PC-9 (cell line): ENCODE results near the gene SFRP5. TPM values are rescaled to one million over a fixed set of nuclear protein-coding genes. Genes with fewer than 3 reads are reported as not detected.

ENCODE experiments used
- BruUV-seq: library from RNA; stranded (reverse); fragments of 400-500 nt; replicated peaks from 2 replicates; lab custom pipeline; 2021; lab: Mats Ljungman, UMichigan
- CTCF ChIA-PET: fragments of 300-600 bp; sonication (Branson Sonifier 250); formaldehyde crosslinking; loops from one replicate; lab custom pipeline; 2022; ENCODE audit warnings: antibody characterized with exemption; lab: Charles Lee
- POLR2A ChIA-PET: fragments of 300-600 bp; sonication (Branson Sonifier 250); formaldehyde crosslinking; loops from one replicate; lab custom pipeline; 2022; ENCODE audit warnings: antibody characterized with exemption; ENCODE audit not compliant: unreplicated experiment; lab: Charles Lee
- DNase-seq, 2 experiments: peaks; one replicate each; pipeline versions ENCODE4 v3.0.0 to v3.0.0-alpha.2; 2015 to 2022; ENCODE audit warnings: mixed read lengths in 1 of 2
- H2AFZ ChIP-seq: fragments of 200-600 bp; sonication (generic); 2 replicates; pipeline ENCODE4 v1.8.1; 2017; ENCODE audit warnings: antibody characterized with exemption
- H3F3A ChIP-seq: fragments of 200-600 bp; sonication (generic); 2 replicates; pipeline ENCODE4 v1.8.1; 2017; ENCODE audit warnings: antibody characterized with exemption, mild to moderate bottlenecking, low read depth; ENCODE audit not compliant: insufficient read depth
- H3K27ac ChIP-seq: fragments of 200-600 bp; sonication (generic); 2 replicates; pipeline ENCODE4 v1.6.1; 2016; ENCODE audit warnings: mixed run types
- H3K27me3 ChIP-seq: fragments of 200-600 bp; sonication (generic); 2 replicates; pipeline ENCODE4 v1.6.1; 2016; ENCODE audit warnings: low read depth, mixed run types; ENCODE audit not compliant: insufficient read depth
- H3K36me3 ChIP-seq: fragments of 200-600 bp; sonication (generic); 2 replicates; pipeline ENCODE4 v1.6.1; 2016; ENCODE audit warnings: low read depth, mixed run types
- H3K4me1 ChIP-seq: fragments of 200-600 bp; sonication (generic); replicated peaks from 2 replicates; pipeline ENCODE4 v1.6.1; 2016; ENCODE audit warnings: mixed run types; ENCODE audit not compliant: insufficient read depth
- H3K4me2 ChIP-seq: fragments of 200-600 bp; sonication (generic); 2 replicates; pipeline ENCODE4 v1.6.1; 2017; ENCODE audit warnings: mixed run types
- H3K4me3 ChIP-seq: fragments of 200-600 bp; sonication (generic); 2 replicates; pipeline ENCODE4 v1.6.1; 2016; ENCODE audit warnings: mixed run types
- H3K79me2 ChIP-seq: fragments of 200-600 bp; sonication (generic); 2 replicates; pipeline ENCODE4 v1.6.1; 2017; ENCODE audit warnings: low read depth, mixed run types
- H3K9me2 ChIP-seq: fragments of 200-600 bp; sonication (generic); 2 replicates; pipeline ENCODE4 v1.8.1; 2017; ENCODE audit warnings: mild to moderate bottlenecking; ENCODE audit not compliant: insufficient read depth
- H3K9me3 ChIP-seq: fragments of 200-600 bp; sonication (generic); 2 replicates; pipeline ENCODE4 v1.8.1; 2016; ENCODE audit warnings: low read depth; ENCODE audit not compliant: insufficient read depth
- H4K20me1 ChIP-seq: fragments of 200-600 bp; sonication (generic); 2 replicates; pipeline ENCODE4 v1.8.1; 2017; ENCODE audit not compliant: insufficient read depth
- CTCF ChIP-seq: fragments of 200-600 bp; sonication (generic); conservative IDR thresholded peaks from 2 replicates; pipeline ENCODE4 v1.6.1; 2017; ENCODE audit warnings: mixed run types, antibody characterized with exemption, mild to moderate bottlenecking, moderate library complexity
- EZH2 ChIP-seq: fragments of 200-600 bp; sonication (generic); IDR thresholded peaks from 2 replicates; pipeline ENCODE4 v1.8.0; 2017; ENCODE audit warnings: antibody characterized with exemption, low read depth
- intact Hi-C: fragments of 100-400 bp; cut with micrococcal nuclease; formaldehyde crosslinking; loops from one replicate; pipeline ENCODE4 v1.10.0; 2022; ENCODE audit not compliant: unreplicated experiment
- total RNA-seq: library from RNA; stranded (reverse); gene quantifications from 2 replicates; pipeline ENCODE4 v1.2.3, GENCODE V29; 2021

SFRP5 gene
- total RNA-seq, 1 experiment from 2014 or later: not detected

- DNase-seq: no peak
- Histone ChIP-seq H2AFZ (no peak overlapping the region), H3K9me3 (no peaks in the 10 kb centered on the region), H4K20me1 (no peaks in the 10 kb centered on the region), H3K4me2 (no peak overlapping the region), H3K9me2 (no peaks in the 10 kb centered on the region), H3K4me3 (no peak overlapping the region), H3K4me1 (peaks cover 38% of the 10 kb centered on the region), H3F3A (peaks cover 18% of the 10 kb centered on the region; the same call in 1 of the 2 replicates), H3K27me3 (no peaks in the 10 kb centered on the region), H3K27ac (no peak overlapping the region), H3K36me3 (no peaks in the 10 kb centered on the region), H3K79me2 (no peaks in the 10 kb centered on the region)
- POLR2A ChIA-PET: no interaction called here
- intact Hi-C loops: no loop called here
- no TSS peak for BruUV-seq
- CTCF ChIA-PET: no interaction called here
- TF ChIP-seq CTCF (no peak), EZH2 (no peak)
Observed at GRCh38 chr10:97816609-97817008, 44.8 kb upstream of the SFRP5 start.

- Histone ChIP-seq H3K9me2 (no peaks in the 10 kb centered on the region), H3K4me3 (no peak overlapping the region), H3K27me3 (no peaks in the 10 kb centered on the region), H4K20me1 (no peaks in the 10 kb centered on the region), H3K27ac (no peak overlapping the region), H3K4me1 (peaks cover 41% of the 10 kb centered on the region), H3K79me2 (no peaks in the 10 kb centered on the region), H3K36me3 (no peaks in the 10 kb centered on the region), H3F3A (peaks cover 30% of the 10 kb centered on the region), H3K9me3 (no peaks in the 10 kb centered on the region), H2AFZ (no peak overlapping the region), H3K4me2 (no peak overlapping the region)
- BruUV-seq: no TSS peak
- TF ChIP-seq EZH2 (no peak), CTCF (no peak)
- DNase-seq: no peak
- ChIA-PET POLR2A (no interaction called here), CTCF (no interaction called here)
- intact Hi-C loops: no loop called here
Observed at GRCh38 chr10:97814996-97815395, 43.2 kb upstream of the SFRP5 start.

- Histone ChIP-seq H3K4me2 (peak overlapping the region; percentile 64), H3K36me3 (no peaks in the 10 kb centered on the region), H3K27ac (peak overlapping the region; percentile 97), H3K4me3 (no peak overlapping the region), H2AFZ (0 out of 2 replicates have a peak overlapping the region, but pooled peaks have one; percentile 11), H3K9me3 (no peaks in the 10 kb centered on the region), H3K4me1 (peaks cover 51% of the 10 kb centered on the region), H3K9me2 (no peaks in the 10 kb centered on the region), H3F3A (peaks cover 39% of the 10 kb centered on the region), H3K27me3 (no peaks in the 10 kb centered on the region), H3K79me2 (no peaks in the 10 kb centered on the region), H4K20me1 (no peaks in the 10 kb centered on the region)
- ChIA-PET POLR2A (interaction anchor here (0.7 kb wide), 1 partner anchor 48 kb away, joined by 3 read pairs; no protein-coding TSS in a partner anchor), CTCF (interaction anchor here (0.7 kb wide), 1 partner anchor 23 kb away, joined by 4 read pairs; no protein-coding TSS in a partner anchor)
- no TSS peak for BruUV-seq
- no peak for DNase-seq
- no peak for TF ChIP-seq CTCF
- TF ChIP-seq EZH2: no peak
- intact Hi-C loops: no loop called here
Observed at GRCh38 chr10:97813311-97813710, 41.5 kb upstream of the SFRP5 start.
